HG03108 (cell line): ENCODE measurements around the gene SHANK1.

Source experiments
- ATAC-seq: cut with Tn5 transposase; IDR thresholded peaks from one replicate; pipeline ENCODE4 v1.9.1; 2021; ENCODE audit warnings: moderate library complexity; ENCODE audit not compliant: unreplicated experiment

The SHANK1 gene

GRCh38 chr19:50693064-50693975 lies 26.3 kb downstream of the SHANK1 start:
- no peak for ATAC-seq

- ATAC-seq: no peak
Observed at GRCh38 chr19:50690439-50690838, 29.2 kb downstream of the SHANK1 start.

DNA sequence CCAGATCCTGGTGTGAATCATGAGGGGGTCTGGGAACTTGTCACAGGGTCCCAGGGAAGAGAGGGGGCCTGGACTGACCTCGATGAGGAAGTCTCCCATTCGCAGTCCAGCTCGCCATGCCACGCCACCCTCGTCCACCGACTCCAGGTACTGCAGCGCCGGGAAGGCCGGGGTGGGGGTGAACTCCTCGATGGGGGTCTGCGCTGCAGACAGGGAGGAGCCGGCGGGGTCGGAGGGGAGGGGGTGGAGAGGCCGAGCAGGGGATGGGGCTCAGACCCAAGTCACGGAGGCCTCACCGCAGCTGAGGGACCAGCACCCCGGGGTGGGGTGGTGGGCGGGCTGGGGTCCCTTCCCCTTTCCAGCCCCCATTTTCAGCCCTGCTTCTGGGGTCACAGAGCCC lies 30.8 kb downstream of the SHANK1 start:
- no peak for ATAC-seq

DNA sequence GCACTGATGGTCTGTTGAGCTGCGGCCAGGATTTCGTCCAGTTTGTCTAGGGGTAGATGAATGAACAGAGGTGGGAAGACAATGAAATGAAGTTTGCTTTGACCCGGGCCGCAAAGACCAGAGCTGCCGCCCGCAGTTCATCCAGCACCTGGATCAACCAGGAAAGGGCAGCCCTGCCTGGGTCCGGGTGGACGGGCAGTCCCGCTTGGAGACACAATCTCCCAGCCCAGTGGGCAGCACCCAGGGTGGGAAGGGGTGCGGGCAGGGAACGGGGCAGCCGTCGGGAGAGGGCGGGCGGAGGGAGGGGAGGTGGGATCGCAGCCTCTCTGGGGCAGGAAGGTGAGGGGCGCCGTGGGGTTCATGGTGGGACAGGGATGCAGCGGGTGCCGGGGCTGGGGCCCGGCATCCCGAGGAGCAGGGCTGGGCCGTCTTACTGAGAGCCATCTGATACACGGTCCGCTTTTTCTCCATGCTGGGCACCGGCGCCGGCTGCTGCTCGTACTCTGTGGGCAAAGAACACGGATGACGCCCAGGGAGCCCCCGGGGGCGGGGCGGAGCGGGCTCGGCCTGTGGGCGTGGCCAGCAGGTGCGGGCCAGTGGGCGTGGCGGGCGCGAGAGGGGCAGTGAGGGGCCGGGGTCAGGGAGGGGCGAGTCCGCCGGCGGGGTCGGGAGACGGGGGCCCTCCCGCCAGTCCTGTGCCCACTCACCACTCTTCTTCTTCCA lies 33.1 kb downstream of the SHANK1 start:
- no peak for ATAC-seq

DNA sequence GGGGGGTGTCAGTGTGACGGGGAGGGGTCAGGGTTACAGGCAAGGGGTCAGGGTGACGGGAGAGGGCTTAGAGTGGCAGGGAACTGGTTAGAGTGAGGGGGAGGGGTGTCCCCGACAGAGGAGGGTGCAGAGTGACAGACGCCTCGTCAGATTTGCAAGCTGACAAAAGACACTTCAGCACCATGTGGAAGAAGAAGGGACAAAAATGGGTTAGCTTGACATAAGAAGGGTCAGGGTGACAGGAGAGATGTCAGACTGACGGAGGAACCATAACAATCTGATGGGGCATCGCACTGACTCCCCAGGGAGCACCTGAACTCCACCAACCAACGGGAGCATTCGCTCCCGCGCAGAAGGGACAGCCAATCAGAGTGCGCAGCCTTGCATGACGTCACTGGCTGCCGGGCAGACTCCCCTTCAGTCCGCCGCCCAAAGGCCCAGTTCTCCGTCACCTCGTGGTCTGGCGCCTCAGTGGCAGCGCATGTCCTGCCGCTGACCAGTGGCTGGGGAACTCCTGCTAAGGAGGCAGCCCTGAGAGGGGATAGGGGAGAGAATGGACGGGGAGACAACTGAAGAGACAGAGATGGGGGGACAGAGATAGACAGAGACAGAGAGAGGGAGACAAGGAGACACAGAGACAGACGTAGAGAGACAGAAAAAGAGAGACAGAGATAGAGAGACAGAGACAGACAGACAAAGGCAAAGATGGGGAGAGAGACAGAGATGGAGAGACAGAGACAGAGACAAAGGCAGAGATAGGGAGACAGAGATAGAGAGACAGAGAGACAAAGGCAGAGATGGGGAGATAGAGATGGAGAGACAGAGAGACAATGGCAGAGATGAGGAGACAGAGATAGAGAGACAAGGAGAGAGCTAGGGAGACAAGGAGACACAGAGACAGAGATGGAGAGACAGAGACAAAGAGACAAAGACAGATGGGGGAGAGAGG lies 40.2 kb downstream of the SHANK1 start:
- no peak for ATAC-seq

GRCh38 chr19:50678323-50678722 lies 41.3 kb downstream of the SHANK1 start:
- no peak for ATAC-seq

DNA sequence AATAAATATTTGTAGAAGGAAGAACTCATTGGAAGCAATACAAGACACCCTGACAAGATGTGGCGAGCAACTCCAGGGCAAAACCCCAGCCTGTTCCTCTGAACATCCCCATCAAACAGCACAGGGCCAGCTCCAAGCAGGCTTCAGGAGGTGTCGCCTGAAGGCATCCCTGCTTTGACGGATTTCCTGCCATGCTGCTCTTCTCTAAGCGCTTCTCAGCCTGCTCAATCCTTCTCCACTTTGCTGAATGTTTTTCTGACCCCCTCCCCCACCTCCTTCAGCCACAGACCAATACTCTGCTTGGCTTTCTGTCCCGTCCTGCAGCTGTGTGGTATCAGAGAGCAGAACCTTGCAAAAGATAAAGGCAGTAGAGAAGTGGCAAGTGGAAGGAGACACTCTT lies 42.0 kb downstream of the SHANK1 start:
- no peak for ATAC-seq

- no peak for ATAC-seq
Observed at GRCh38 chr19:50676625-50677197, 42.9 kb downstream of the SHANK1 start.

- ATAC-seq: no peak
Observed at GRCh38 chr19:50673118-50673517, 46.5 kb downstream of the SHANK1 start.

DNA sequence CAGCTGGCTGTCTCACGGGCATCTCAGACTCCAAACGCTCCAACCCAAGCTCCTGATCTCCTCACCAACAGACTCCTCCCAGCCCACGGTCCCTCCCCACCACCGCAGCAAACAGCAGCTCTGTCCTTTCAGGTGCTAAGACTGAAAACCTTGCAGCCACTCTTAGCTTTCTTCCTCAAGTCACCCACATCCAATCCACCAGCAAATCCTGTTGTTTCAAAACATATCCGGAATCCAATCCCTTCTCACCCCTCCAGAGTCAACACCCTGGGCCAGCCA lies 49.6 kb downstream of the SHANK1 start:
- no peak for ATAC-seq

DNA sequence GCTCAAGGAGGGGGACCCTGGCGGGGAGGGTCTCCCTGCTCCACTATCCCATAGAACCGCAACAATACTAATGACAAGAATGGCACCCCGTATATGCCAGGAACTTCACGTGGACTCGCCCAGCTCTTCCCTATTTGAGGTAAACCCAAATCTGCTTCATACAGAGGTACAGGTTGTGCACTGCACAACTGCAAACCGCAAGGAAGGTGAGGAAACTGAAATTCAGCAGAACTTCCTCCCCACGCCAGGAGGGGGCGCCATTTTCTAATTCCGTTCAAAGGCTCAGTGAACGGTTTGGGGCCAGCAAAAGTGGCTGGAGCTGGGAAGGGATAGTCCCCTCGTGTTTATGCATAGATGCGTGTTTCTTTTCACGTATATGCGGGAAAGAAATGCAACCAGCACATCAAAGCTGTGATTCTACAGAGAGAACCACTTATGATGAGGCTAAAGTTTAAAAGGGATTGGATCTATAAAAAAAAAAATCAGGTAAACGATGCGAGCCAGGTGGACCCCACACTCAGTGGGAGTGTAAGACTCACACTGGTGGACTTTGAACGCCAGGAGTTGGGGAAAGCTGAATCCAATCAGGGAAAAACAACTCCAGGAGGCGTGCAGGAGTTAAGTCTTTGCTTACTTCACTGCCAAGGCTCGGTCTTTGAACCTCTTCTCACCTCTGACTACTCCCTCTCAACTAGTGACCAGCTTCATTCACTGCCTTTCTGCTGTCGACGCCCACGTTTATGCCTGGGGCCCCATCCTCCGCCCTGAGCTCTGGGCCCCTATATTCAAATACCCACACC lies 50.1 kb downstream of the SHANK1 start:
- ATAC-seq: no peak

DNA sequence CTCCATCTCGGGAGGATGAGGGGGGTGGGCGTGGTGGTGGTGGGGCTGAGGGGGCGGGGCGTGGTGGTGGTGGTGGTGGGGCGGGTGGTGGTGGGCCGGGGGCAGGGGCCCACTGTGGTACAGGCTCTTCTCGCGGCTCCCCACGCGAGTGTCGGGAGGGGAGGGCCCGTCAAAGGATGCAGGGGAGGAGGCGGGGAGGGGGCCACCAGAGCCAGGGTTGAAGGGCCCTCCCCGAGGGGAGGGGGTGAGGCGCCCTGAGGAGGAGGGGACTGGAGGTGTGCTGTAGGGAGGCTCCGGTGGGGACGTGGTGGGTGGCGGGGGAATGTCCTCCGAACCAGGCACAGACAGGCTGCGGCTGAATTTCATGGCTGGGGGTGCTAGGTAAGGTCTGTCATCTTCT lies 50.7 kb downstream of the SHANK1 start:
- no peak for ATAC-seq

- no peak for ATAC-seq
Observed at GRCh38 chr19:50668416-50668815, 51.2 kb downstream of the SHANK1 start.

- ATAC-seq: no peak
Observed at GRCh38 chr19:50667759-50668231, 51.8 kb downstream of the SHANK1 start.

DNA sequence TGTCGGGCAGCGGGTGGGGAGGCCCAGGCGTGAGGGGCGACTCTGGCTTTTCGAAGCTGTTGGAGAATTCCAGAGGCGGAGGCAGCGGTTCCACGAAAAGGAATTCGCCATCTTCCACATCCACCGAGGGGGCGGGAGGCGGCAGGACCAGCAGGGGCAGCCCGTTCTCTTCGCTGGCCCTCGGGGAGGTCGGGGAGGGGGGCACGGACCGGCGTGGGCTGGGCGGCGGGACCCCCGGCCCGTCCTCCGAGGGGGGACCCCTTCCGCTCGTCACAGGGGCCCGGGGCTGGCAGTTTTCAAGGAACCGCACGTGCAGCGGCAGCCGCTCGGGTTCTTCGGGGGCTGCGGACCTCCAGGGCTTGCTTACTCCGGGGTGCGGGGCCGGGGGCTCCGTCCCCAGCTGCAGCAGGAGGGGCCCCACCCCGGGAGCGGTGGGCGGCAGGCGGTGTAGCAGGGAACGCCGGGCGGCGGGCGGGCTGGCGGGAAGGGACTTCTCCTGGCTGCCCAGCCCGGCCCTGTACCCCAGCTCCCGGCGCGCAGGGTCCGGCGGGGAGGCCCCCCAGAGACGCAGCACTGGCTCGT lies 52.3 kb downstream of the SHANK1 start:
- no peak for ATAC-seq

DNA sequence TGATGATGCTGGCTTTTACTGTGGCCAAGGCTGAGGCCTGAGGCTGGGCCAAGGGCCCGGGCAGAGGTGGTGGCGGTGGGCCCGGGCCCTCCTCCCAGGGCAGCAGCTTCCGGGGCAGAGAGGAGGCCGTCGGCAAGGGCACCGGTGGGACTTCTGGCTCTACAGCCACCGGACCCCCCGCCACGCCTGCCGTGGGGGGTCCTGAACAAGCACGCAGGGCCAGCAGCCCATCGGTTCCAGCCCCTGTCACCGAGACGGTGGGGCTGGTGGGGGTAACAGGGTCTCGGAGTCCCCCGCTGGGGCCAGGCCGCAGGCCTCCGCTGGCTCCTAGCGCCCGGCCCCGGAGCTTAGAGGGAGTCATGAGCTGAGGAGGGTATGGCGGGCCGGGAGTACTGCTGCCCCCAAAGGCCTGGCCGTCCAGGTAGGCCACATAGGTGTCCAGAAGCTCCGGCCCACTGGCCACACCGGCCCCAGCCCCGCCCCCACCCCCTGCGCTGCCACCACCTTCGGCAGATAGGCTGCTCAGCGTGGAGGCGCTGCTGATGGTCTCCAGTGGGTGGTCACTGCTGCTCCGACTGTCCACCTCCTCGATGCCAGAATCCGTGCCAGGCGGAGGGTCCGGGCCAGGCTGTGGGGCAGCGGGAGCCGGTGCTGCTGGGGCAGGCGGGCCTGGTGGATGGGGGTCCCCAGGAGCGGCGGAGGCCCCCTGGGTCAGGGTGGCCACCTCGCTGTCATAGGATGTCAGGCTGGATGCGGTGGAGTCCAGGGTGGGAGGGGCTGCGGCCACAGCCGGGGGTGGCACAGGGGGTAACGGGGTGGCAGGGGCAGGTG lies 53.0 kb downstream of the SHANK1 start:
- ATAC-seq: no peak

GRCh38 chr19:50664204-50664603 lies 55.4 kb downstream of the SHANK1 start:
- ATAC-seq: no peak

- no peak for ATAC-seq
Observed at GRCh38 chr19:50663482-50663790, 56.2 kb downstream of the SHANK1 start.
